ENCODE data around the gene PRTN3.

GRCh38 chr19:896434-896833 lies 55.6 kb downstream of the PRTN3 start:
- no peak for TF ChIP-seq POLR2AphosphoS5 (IDR thresholded peaks at IDR 0.05)
- no peak for TF ChIP-seq CTCF (IDR thresholded peaks at IDR 0.05)

Data from prostate gland (tissue), 2 donors.